IMR-90 (cell line): ENCODE results near the gene CDKAL1. TPM values are rescaled to one million over a fixed set of nuclear protein-coding genes. Genes with fewer than 3 reads are reported as not detected.

Experiments used
- ATAC-seq: fragments of 200-7000 bp; cut with Tn5 transposase; 2 replicates; pipeline ENCODE4 v1.9.1; 2020; ENCODE audit warnings: low read depth, mild to moderate bottlenecking, moderate library complexity
- BruUV-seq: library from RNA; stranded (reverse); fragments of 400-500 nt; replicated peaks from 2 replicates; lab custom pipeline; 2021; lab: Mats Ljungman, UMichigan
- CTCF ChIA-PET: fragments of 300-600 bp; formaldehyde crosslinking; extraction: SDS; loops from one replicate; lab custom pipeline; 2021; ENCODE audit warnings: antibody characterized with exemption; lab: Yijun Ruan, JAX
- POLR2A ChIA-PET: fragments of 300-600 bp; sonication (Branson Sonifier 250); formaldehyde crosslinking; loops from one replicate; lab custom pipeline; 2022; ENCODE audit warnings: antibody characterized with exemption; ENCODE audit not compliant: unreplicated experiment; lab: Charles Lee
- DNase-seq: peaks from one replicate; pipeline ENCODE4 v3.0.0; 2013
- H2AFZ ChIP-seq: replicated peaks from 2 replicates; pipeline ENCODE3; 2013; ENCODE audit warnings: low read length, mild to moderate bottlenecking; ENCODE audit not compliant: poor library complexity
- H2AK5ac ChIP-seq: 2 replicates; pipeline ENCODE4 v1.6.1; 2013; ENCODE audit warnings: low read depth, low read length, inconsistent platforms
- H2AK9ac ChIP-seq: replicated peaks from 2 replicates; pipeline ENCODE3; 2013; ENCODE audit warnings: mild to moderate bottlenecking, low read depth, low read length, moderate library complexity; ENCODE audit not compliant: poor library complexity
- H2BK120ac ChIP-seq: 2 replicates; pipeline ENCODE4 v1.6.1; 2013; ENCODE audit warnings: low read depth, low read length, inconsistent platforms
- H2BK15ac ChIP-seq: 3 replicates; pipeline ENCODE4 v1.6.1; 2013; ENCODE audit warnings: low read depth, low read length, inconsistent platforms
- H2BK20ac ChIP-seq: 2 replicates; pipeline ENCODE4 v1.6.1; 2013; ENCODE audit warnings: low read depth, mild to moderate bottlenecking, inconsistent platforms, low read length, moderate library complexity
- H2BK5ac ChIP-seq: 2 replicates; pipeline ENCODE4 v1.6.1; 2013; ENCODE audit warnings: mild to moderate bottlenecking, low read depth, low read length, inconsistent platforms; ENCODE audit not compliant: poor library complexity, severe bottlenecking
- H3K14ac ChIP-seq: replicated peaks from 2 replicates; pipeline ENCODE4 v1.6.1; 2013; ENCODE audit warnings: low read depth, low read length, inconsistent platforms
- H3K18ac ChIP-seq: 2 replicates; pipeline ENCODE4 v1.6.1; 2013; ENCODE audit warnings: low read depth, low read length, control low read depth
- H3K23ac ChIP-seq: 2 replicates; pipeline ENCODE4 v1.6.1; 2013; ENCODE audit warnings: low read depth, low read length, inconsistent platforms
- H3K27ac ChIP-seq: 2 replicates; pipeline ENCODE4 v1.5.1; 2013; ENCODE audit warnings: mild to moderate bottlenecking, control low read depth, low read length; ENCODE audit not compliant: insufficient read depth
- H3K27me3 ChIP-seq: 2 replicates; pipeline ENCODE4 v1.6.1; 2013; ENCODE audit warnings: low read length; ENCODE audit not compliant: control insufficient read depth, insufficient read depth
- H3K36me3 ChIP-seq: 2 replicates; pipeline ENCODE4 v1.6.1; 2013; ENCODE audit warnings: low read length, mixed read lengths; ENCODE audit not compliant: control insufficient read depth, insufficient read depth
- H3K4ac ChIP-seq: 2 replicates; pipeline ENCODE4 v1.6.1; 2013; ENCODE audit warnings: low read depth, low read length, inconsistent platforms
- H3K4me1 ChIP-seq: 2 replicates; pipeline ENCODE4 v1.6.1; 2013; ENCODE audit warnings: low read length, mixed read lengths; ENCODE audit not compliant: control insufficient read depth, insufficient read depth
- H3K4me2 ChIP-seq: 2 replicates; pipeline ENCODE4 v1.6.1; 2013; ENCODE audit warnings: low read depth, mild to moderate bottlenecking, control low read depth, low read length, moderate library complexity
- H3K4me3 ChIP-seq: 2 replicates; pipeline ENCODE4 v1.5.1; 2013; ENCODE audit warnings: low read depth, mild to moderate bottlenecking, control low read depth, low read length, moderate library complexity; ENCODE audit not compliant: insufficient read depth
- H3K56ac ChIP-seq: 2 replicates; pipeline ENCODE4 v1.6.1; 2013; ENCODE audit warnings: low read length, inconsistent platforms; ENCODE audit not compliant: insufficient read depth; ENCODE audit errors: extremely low read depth
- H3K79me1 ChIP-seq, 2 experiments: 2 replicates each; pipeline ENCODE4 v1.6.1; 2013; ENCODE audit warnings: low read length in 2 of 2, inconsistent platforms in 1 of 2, low read depth in 1 of 2
- H3K9ac ChIP-seq: 2 replicates; pipeline ENCODE4 v1.6.1; 2013; ENCODE audit warnings: low read depth, low read length, control low read depth
- H3K9me1 ChIP-seq: 2 replicates; pipeline ENCODE4 v1.6.1; 2013; ENCODE audit warnings: low read length, inconsistent platforms; ENCODE audit not compliant: insufficient read depth
- H3K9me3 ChIP-seq: 2 replicates; pipeline ENCODE4 v1.6.1; 2013; ENCODE audit warnings: low read length; ENCODE audit not compliant: control insufficient read depth, insufficient read depth
- H4K20me1 ChIP-seq: 2 replicates; pipeline ENCODE4 v1.6.1; 2013; ENCODE audit warnings: low read length, inconsistent platforms; ENCODE audit not compliant: insufficient read depth
- H4K5ac ChIP-seq: 2 replicates; pipeline ENCODE4 v1.6.1; 2013; ENCODE audit warnings: mild to moderate bottlenecking, low read depth, low read length, control low read depth
- H4K8ac ChIP-seq, 2 experiments: 2 replicates each; pipeline ENCODE4 v1.6.1; 2013; ENCODE audit warnings: low read depth in 2 of 2, low read length in 2 of 2, control low read depth in 1 of 2, inconsistent platforms in 1 of 2
- H4K91ac ChIP-seq: 2 replicates; pipeline ENCODE4 v1.6.1; 2013; ENCODE audit warnings: low read depth, low read length, inconsistent platforms; ENCODE audit not compliant: insufficient read depth
- BHLHE40 ChIP-seq: fragments of 150-350 bp; IDR thresholded peaks from 2 replicates; pipeline ENCODE4 v1.6.1; 2016; ENCODE audit warnings: mild to moderate bottlenecking, low read depth, low read length
- CEBPB ChIP-seq: IDR thresholded peaks from 2 replicates; pipeline ENCODE4 v1.6.1; 2012; ENCODE audit warnings: low read depth, low read length, improper control_type of control experiment
- CHD1 ChIP-seq: IDR thresholded peaks from 2 replicates; pipeline ENCODE4 v1.6.1; 2012; ENCODE audit warnings: low read depth, low read length, improper control_type of control experiment
- CTCF ChIP-seq: conservative IDR thresholded peaks from 2 replicates; pipeline ENCODE4 v1.5.1; 2012; ENCODE audit warnings: mild to moderate bottlenecking, low read depth, low read length, improper control_type of control experiment
- FOS ChIP-seq: fragments of 150-350 bp; IDR thresholded peaks from 2 replicates; pipeline ENCODE4 v1.6.1; 2016; ENCODE audit warnings: low read depth, low read length
- MAFK ChIP-seq: IDR thresholded peaks from 2 replicates; pipeline ENCODE4 v1.6.1; 2012; ENCODE audit warnings: low read depth, low read length, improper control_type of control experiment
- MAZ ChIP-seq: IDR thresholded peaks from 2 replicates; pipeline ENCODE4 v1.6.1; 2012; ENCODE audit warnings: low read depth, mild to moderate bottlenecking, low read length, improper control_type of control experiment, moderate library complexity, borderline replicate concordance
- MXI1 ChIP-seq: IDR thresholded peaks from 2 replicates; pipeline ENCODE4 v1.6.1; 2012; ENCODE audit warnings: low read depth, mild to moderate bottlenecking, low read length, moderate library complexity, borderline replicate concordance
- NFE2L2 ChIP-seq: fragments of 150-350 bp; IDR thresholded peaks from 2 replicates; pipeline ENCODE4 v1.6.1; 2016; ENCODE audit warnings: low read depth, mild to moderate bottlenecking, low read length
- POLR2A ChIP-seq: IDR thresholded peaks from 2 replicates; pipeline ENCODE4 v1.6.1; 2012; ENCODE audit warnings: mild to moderate bottlenecking, low read depth, low read length
- RAD21 ChIP-seq: IDR thresholded peaks from 2 replicates; pipeline ENCODE4 v1.6.1; 2012; ENCODE audit warnings: low read length, improper control_type of control experiment
- RCOR1 ChIP-seq: IDR thresholded peaks from 2 replicates; pipeline ENCODE4 v1.6.1; 2012; ENCODE audit warnings: mild to moderate bottlenecking, low read length, improper control_type of control experiment; ENCODE audit not compliant: insufficient replicate concordance
- RFX5 ChIP-seq: IDR thresholded peaks from 2 replicates; pipeline ENCODE4 v1.8.0; 2012; ENCODE audit warnings: low read depth, mild to moderate bottlenecking, low read length, moderate library complexity
- SMC3 ChIP-seq: fragments of 150-350 bp; IDR thresholded peaks from 2 replicates; pipeline ENCODE4 v1.6.1; 2016; ENCODE audit warnings: low read depth, mild to moderate bottlenecking, antibody characterized with exemption, low read length, moderate library complexity
- WGBS, 2 experiments: methylation state at CpG; one replicate each; pipeline versions ENCODE4 v1.1.5 to v1.1.7; 2013; ENCODE audit warnings: missing lambda C conversion rate in 2 of 2; ENCODE audit not compliant: insufficient read length in 1 of 2; ENCODE audit errors: extremely low coverage in 2 of 2; 5-methylcytosine and 5-hydroxymethylcytosine counted together
- dilution Hi-C: fragments of 300-500 bp; cut with HindIII; formaldehyde crosslinking; loops from one replicate; pipeline ENCODE4 v1.14.3; 2018; ENCODE audit warnings: low sequenced_read_pairs; ENCODE audit not compliant: unreplicated experiment
- in situ Hi-C: fragments of 300-500 bp; cut with MboI; formaldehyde crosslinking; loops from 3 replicates; pipeline ENCODE4 v1.14.3; 2019; ENCODE audit warnings: low sequenced_read_pairs, inconsistent platforms, mixed read lengths
- intact Hi-C: fragments of 100-400 bp; cut with micrococcal nuclease; formaldehyde crosslinking; loops from 2 replicates; pipeline ENCODE4 v1.10.0; 2022
- polyA plus RNA-seq, 3 experiments: library from polyadenylated mRNA; depleted of rRNA; stranded (reverse); fragments of >200 nt; gene quantifications; 2 replicates each; pipeline ENCODE4 v1.2.3, GENCODE V29; 2012; ENCODE audit warnings: low replicate concordance in 1 of 3
- total RNA-seq: library from RNA; depleted of rRNA; stranded (reverse); fragments of >200 nt; gene quantifications from 2 replicates; pipeline ENCODE4 v1.2.3, GENCODE V29; 2012
- TF ChIP-seq, protein P1 (sequence below): fragments of 150-350 bp; IDR thresholded peaks from 2 replicates; pipeline ENCODE4 v1.6.1; 2016; ENCODE audit warnings: low read depth, mild to moderate bottlenecking, low read length, moderate library complexity, borderline replicate concordance
- TF ChIP-seq, protein P2 (sequence below): fragments of 150-350 bp; IDR thresholded peaks from 2 replicates; pipeline ENCODE4 v1.6.1; 2017; ENCODE audit warnings: mild to moderate bottlenecking, antibody characterized with exemption, low read length, low read depth

Gene CDKAL1
- total and polyA plus RNA-seq, 2 of the 4 experiments (the other 2 are of a cell fraction): 3.7 to 13.1 TPM

- CTCF ChIA-PET: interaction anchor here (0.6 kb wide), 1 partner anchor 21 kb away, joined by 3 read pairs; no protein-coding TSS in a partner anchor
- dilution Hi-C loops: no loop called here
These were observed 580.9 kb downstream of the CDKAL1 start for GRCh38 chr6:21115111-21115510.

More at GRCh38 chr6:21115111-21115510, 580.9 kb downstream of the CDKAL1 start:
- H2AFZ ChIP-seq: no peak overlapping the region
- peak; percentile 42 for DNase-seq
- no peak overlapping the region for H3K9ac ChIP-seq
- H2BK15ac ChIP-seq: no peak overlapping the region
- H3K18ac ChIP-seq: no peak overlapping the region
- no peaks in the 10 kb centered on the region for H4K20me1 ChIP-seq
- in situ Hi-C loops: no loop called here
- H3K4me3 ChIP-seq: no peak overlapping the region
- H3K4ac ChIP-seq: no peak overlapping the region
- no peak overlapping the region for H3K14ac ChIP-seq
- peak; percentile 32; the same call in 1 of the 2 replicates for ATAC-seq
- H3K27ac ChIP-seq: no peak overlapping the region
- H4K91ac ChIP-seq: no peak overlapping the region
- no peaks in the 10 kb centered on the region for H3K27me3 ChIP-seq
- no CpG with 5 or more reads among the region's 2 CpGs for WGBS, 2 experiments
- peaks cover 2% of the 10 kb centered on the region; the same call in 1 of the 2 replicates for H3K4me1 ChIP-seq
- no peak overlapping the region for H4K5ac ChIP-seq
- H2AK5ac ChIP-seq: no peak overlapping the region
- H4K8ac ChIP-seq: no peak overlapping the region
- POLR2A ChIA-PET: no interaction called here
- H3K36me3 ChIP-seq: no peaks in the 10 kb centered on the region
- H3K9me1 ChIP-seq: peaks cover 2% of the 10 kb centered on the region; the same call in 1 of the 2 replicates
- H3K4me2 ChIP-seq: no peak overlapping the region
- no peak overlapping the region for H2BK5ac ChIP-seq
- no TSS peak for BruUV-seq
- no peak overlapping the region for H2BK20ac ChIP-seq
- H3K9me3 ChIP-seq: no peaks in the 10 kb centered on the region
- H2BK120ac ChIP-seq: no peak overlapping the region
- intact Hi-C loops: loop anchor here (10.0 kb wide), 1 partner anchor 180 kb away; no protein-coding TSS in a partner anchor
- no peak overlapping the region for H3K56ac ChIP-seq
- H3K23ac ChIP-seq: no peak overlapping the region
- H2AK9ac ChIP-seq: no peak overlapping the region
- no peak for TF ChIP-seq NFE2L2
- TF ChIP-seq, protein P1, sequence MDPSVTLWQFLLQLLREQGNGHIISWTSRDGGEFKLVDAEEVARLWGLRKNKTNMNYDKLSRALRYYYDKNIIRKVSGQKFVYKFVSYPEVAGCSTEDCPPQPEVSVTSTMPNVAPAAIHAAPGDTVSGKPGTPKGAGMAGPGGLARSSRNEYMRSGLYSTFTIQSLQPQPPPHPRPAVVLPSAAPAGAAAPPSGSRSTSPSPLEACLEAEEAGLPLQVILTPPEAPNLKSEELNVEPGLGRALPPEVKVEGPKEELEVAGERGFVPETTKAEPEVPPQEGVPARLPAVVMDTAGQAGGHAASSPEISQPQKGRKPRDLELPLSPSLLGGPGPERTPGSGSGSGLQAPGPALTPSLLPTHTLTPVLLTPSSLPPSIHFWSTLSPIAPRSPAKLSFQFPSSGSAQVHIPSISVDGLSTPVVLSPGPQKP: no peak
- no peak for TF ChIP-seq CHD1
- no peak for TF ChIP-seq RAD21
- no peak for TF ChIP-seq CEBPB
- TF ChIP-seq MAFK: no peak
- TF ChIP-seq SMC3: no peak
- TF ChIP-seq CTCF: no peak
- no peak for TF ChIP-seq RCOR1
- TF ChIP-seq MAZ: no peak
- no peak for TF ChIP-seq POLR2A
- TF ChIP-seq RFX5: no peak
- no peak for TF ChIP-seq BHLHE40
- TF ChIP-seq, protein P2, sequence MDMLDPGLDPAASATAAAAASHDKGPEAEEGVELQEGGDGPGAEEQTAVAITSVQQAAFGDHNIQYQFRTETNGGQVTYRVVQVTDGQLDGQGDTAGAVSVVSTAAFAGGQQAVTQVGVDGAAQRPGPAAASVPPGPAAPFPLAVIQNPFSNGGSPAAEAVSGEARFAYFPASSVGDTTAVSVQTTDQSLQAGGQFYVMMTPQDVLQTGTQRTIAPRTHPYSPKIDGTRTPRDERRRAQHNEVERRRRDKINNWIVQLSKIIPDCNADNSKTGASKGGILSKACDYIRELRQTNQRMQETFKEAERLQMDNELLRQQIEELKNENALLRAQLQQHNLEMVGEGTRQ: no peak
- TF ChIP-seq FOS: no peak
- no peak for TF ChIP-seq MXI1
- H3K79me1 ChIP-seq: no peaks in the 10 kb centered on the region
